ENCODE results near the gene MCUB. TPM values are rescaled to one million over a fixed set of nuclear protein-coding genes. Genes with fewer than 3 reads are reported as not detected.

The MCUB gene
- total and polyA plus RNA-seq, 2 donors (not counting 3 experiments of a cell fraction or from before 2014, with no cell fraction given): 32.5 to 53.8 TPM

GRCh38 chr4:109559625-109559982 lies 442 bp upstream of the MCUB start:
- H3K27me3 ChIP-seq (ENCODE audit: control insufficient read depth in 2 of 2, insufficient read depth in 2 of 2, low read length in 2 of 2): no peaks in the 10 kb centered on the region
- TF ChIP-seq POLR2A (IDR thresholded peaks at IDR 0.05; ENCODE audit: low read depth, low read length): no peak
- TF ChIP-seq MAX (IDR thresholded peaks at IDR 0.05; ENCODE audit: insufficient read depth, insufficient read length): no peak
- TF ChIP-seq, protein P1, sequence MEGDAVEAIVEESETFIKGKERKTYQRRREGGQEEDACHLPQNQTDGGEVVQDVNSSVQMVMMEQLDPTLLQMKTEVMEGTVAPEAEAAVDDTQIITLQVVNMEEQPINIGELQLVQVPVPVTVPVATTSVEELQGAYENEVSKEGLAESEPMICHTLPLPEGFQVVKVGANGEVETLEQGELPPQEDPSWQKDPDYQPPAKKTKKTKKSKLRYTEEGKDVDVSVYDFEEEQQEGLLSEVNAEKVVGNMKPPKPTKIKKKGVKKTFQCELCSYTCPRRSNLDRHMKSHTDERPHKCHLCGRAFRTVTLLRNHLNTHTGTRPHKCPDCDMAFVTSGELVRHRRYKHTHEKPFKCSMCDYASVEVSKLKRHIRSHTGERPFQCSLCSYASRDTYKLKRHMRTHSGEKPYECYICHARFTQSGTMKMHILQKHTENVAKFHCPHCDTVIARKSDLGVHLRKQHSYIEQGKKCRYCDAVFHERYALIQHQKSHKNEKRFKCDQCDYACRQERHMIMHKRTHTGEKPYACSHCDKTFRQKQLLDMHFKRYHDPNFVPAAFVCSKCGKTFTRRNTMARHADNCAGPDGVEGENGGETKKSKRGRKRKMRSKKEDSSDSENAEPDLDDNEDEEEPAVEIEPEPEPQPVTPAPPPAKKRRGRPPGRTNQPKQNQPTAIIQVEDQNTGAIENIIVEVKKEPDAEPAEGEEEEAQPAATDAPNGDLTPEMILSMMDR (IDR thresholded peaks at IDR 0.05; ENCODE audit: extremely low read depth in 1 of 2, insufficient read depth in 1 of 2, low read depth in 1 of 2, low read length in 2 of 2): no peak
- TF ChIP-seq JUN (IDR thresholded peaks at IDR 0.05; ENCODE audit: borderline replicate concordance, insufficient read depth, insufficient read length, low read depth): no peak
- TF ChIP-seq MYC (IDR thresholded peaks at IDR 0.05; ENCODE audit: low read depth, low read length): no peak
- TF ChIP-seq POLR2AphosphoS5 (IDR thresholded peaks at IDR 0.05; ENCODE audit: insufficient read depth, low read depth, low read length): no peak
- TF ChIP-seq GATA2 (IDR thresholded peaks at IDR 0.05; ENCODE audit: insufficient read depth, insufficient read length, low read depth, low read length): no peak
- TF ChIP-seq FOS (IDR thresholded peaks at IDR 0.05; ENCODE audit: borderline replicate concordance, insufficient read depth, low read length): no peak
- no peak for TF ChIP-seq EZH2 (IDR thresholded peaks at IDR 0.05; ENCODE audit: borderline replicate concordance, low read depth, low read length, severe bottlenecking)
- H3K4me2 ChIP-seq (ENCODE audit: insufficient read depth, low read length): peak overlapping the region; percentile 67
- H4K20me1 ChIP-seq (replicated peaks; ENCODE audit: control insufficient read depth, extremely low read depth, insufficient read depth, low read length): no peaks in the 10 kb centered on the region
- dilution Hi-C loops (cut with MboI; ENCODE audit: extremely low pct_ligation_motif_present, low sequenced_read_pairs): no loop called here
- POLR2A ChIA-PET: interaction anchor here (0.7 to 1.0 kb wide), 2 partner anchors 11 to 149 kb away, joined by 4 read pairs; no protein-coding TSS in a partner anchor
- no peaks in the 10 kb centered on the region for H3K36me3 ChIP-seq (ENCODE audit: control insufficient read depth in 2 of 2, extremely low read depth in 1 of 2, insufficient read depth in 2 of 2, low read length in 2 of 2)
- H2AFZ ChIP-seq (ENCODE audit: low read depth, low read length): peak overlapping the region; percentile 75
- intact Hi-C loops (cut with micrococcal nuclease): no loop called here
- H3K4me1 ChIP-seq (ENCODE audit: control insufficient read depth, extremely low read depth, insufficient read depth, low read length): peaks cover 16% of the 10 kb centered on the region
- no peaks in the 10 kb centered on the region for H3K9me3 ChIP-seq (replicated peaks; ENCODE audit: control insufficient read depth, insufficient read depth, low read length)
- DNase-seq (ENCODE audit: low read depth, low spot score) (no peak), FAIRE-seq (no peak)
- H3K4me3 ChIP-seq (replicated peaks in 1 of 3; ENCODE audit: insufficient read depth in 1 of 3, low read depth in 1 of 3, low read length in 3 of 3): peak overlapping the region in 2 of 3 experiments; percentile 54 to 73
- H3K79me2 ChIP-seq (ENCODE audit: control insufficient read depth, insufficient read depth, low read length): peaks cover 17% of the 10 kb centered on the region
- BruUV-seq (replicated peaks): TSS peak; percentile 84
- CTCF ChIA-PET: interaction anchor here (1.0 to 5.0 kb wide), 7 partner anchors 11 to 255 kb away, joined by 3 to 28 read pairs (median 3); no protein-coding TSS in a partner anchor
- no peaks in the 10 kb centered on the region for H3K9me1 ChIP-seq (replicated peaks; ENCODE audit: control insufficient read depth, extremely low read depth, insufficient read depth, low read length)
- H3K27ac ChIP-seq (ENCODE audit: insufficient read depth, low read depth, low read length): peak overlapping the region; percentile 82
- H3K9ac ChIP-seq (replicated peaks; ENCODE audit: extremely low read depth, insufficient read depth, low read length): peak overlapping the region; percentile 96

All from endothelial cell of umbilical vein (primary cell).